Heart right ventricle (tissue), 16 donors: ENCODE results near the gene OR14A16. TPM values are rescaled to one million over a fixed set of nuclear protein-coding genes. Genes with fewer than 3 reads are reported as not detected.

Experiments used
- ATAC-seq, 8 donors: fragments of 200-7000 bp; cut with Tn5 transposase; one replicate each; pipeline ENCODE4 v1.9.1; 2020; ENCODE audit warnings: mild to moderate bottlenecking in 8 of 8, moderate library complexity in 8 of 8, moderate number of reproducible peaks in 1 of 8
- DNase-seq, 2 donors: peaks; one replicate each; pipeline ENCODE4 v3.0.0-alpha.2; 2020
- H3K27ac ChIP-seq, 10 donors: fragments of 200-600 bp; sonication (generic) in 2 of 10; one replicate each; pipeline versions ENCODE4 v1.5.0 to v1.8.0; 2020 to 2022; ENCODE audit warnings: mild to moderate bottlenecking in 3 of 10
- H3K27me3 ChIP-seq, 7 donors: fragments of 200-600 bp; one replicate each; pipeline ENCODE4 v1.8.0; 2021 to 2022; ENCODE audit warnings: mild to moderate bottlenecking in 2 of 7
- H3K36me3 ChIP-seq, 9 donors: fragments of 200-600 bp; sonication (generic) in 1 of 9; one replicate each; pipeline versions ENCODE4 v1.5.0 to v1.8.0; 2020 to 2022; ENCODE audit warnings: mild to moderate bottlenecking in 2 of 9
- H3K4me1 ChIP-seq, 9 donors: fragments of 200-600 bp; sonication (generic) in 1 of 9; one replicate each; pipeline versions ENCODE4 v1.5.0 to v1.8.0; 2020 to 2022; ENCODE audit warnings: mild to moderate bottlenecking in 4 of 9
- H3K4me3 ChIP-seq, 10 donors: fragments of 200-600 bp; sonication (generic) in 2 of 10; one replicate each; pipeline versions ENCODE4 v1.5.0 to v1.8.0; 2020 to 2022; ENCODE audit warnings: mild to moderate bottlenecking in 7 of 10, moderate library complexity in 2 of 10
- H3K9me3 ChIP-seq, 11 donors: fragments of 200-600 bp in 10 of 11; sonication (generic) in 2 of 11; one replicate each; pipeline versions ENCODE4 v1.5.0 to v1.8.0; 2013 to 2022; ENCODE audit warnings: mild to moderate bottlenecking in 2 of 11, control low read depth in 1 of 11, moderate library complexity in 1 of 11
- CTCF ChIP-seq, 9 donors: fragments of 200-600 bp; sonication (generic) in 2 of 9; IDR thresholded peaks; one replicate each; pipeline versions ENCODE4 v1.5.0 to v1.8.0; 2021 to 2022; ENCODE audit warnings: antibody characterized with exemption in 9 of 9, mild to moderate bottlenecking in 5 of 9, moderate library complexity in 1 of 9
- WGBS, 2 donors: extraction: QIAGEN DNeasy Blood & Tissue Kit; methylation state at CpG; one replicate each; pipeline ENCODE4 v1.1.7; 2013; ENCODE audit warnings: inconsistent platforms in 1 of 2; 5-methylcytosine and 5-hydroxymethylcytosine counted together
- intact Hi-C, 10 donors: fragments of 100-400 bp; cut with DNase I; formaldehyde crosslinking; loops; one replicate each; pipeline versions ENCODE4 v1.11.1 to v1.14.2; 2022
- polyA plus RNA-seq, 2 donors: library from polyadenylated mRNA; stranded (reverse); fragments of 200-250 nt; gene quantifications; one replicate each; pipeline ENCODE4 v1.2.3, GENCODE V29; 2013
- total RNA-seq, 10 donors: library from RNA; stranded (reverse); fragmentation: NEBNext Ultra II Directional in 3 of 10; extraction: Animal tissue kit (Norgen Biotek cat#: 25700) in 3 of 10; gene quantifications; one replicate each; pipeline versions ENCODE4 v1.2.1 to v1.2.4, GENCODE V29; 2021 to 2023
- donor health status: Arrhythmogenic right ventricular cardiomyopathy.
- donor health status: ischemic (EF 13 %, LVEDD 7.1; RV severe dilation, severe dysfunction).
- donor health status: healthy with polysubstance abuse.
- donor health status: DM: no; HTN: yes; CAD: no.
- donor health status: DM: no; HTN: no; CAD: no.
- donor health status: ischemic (EF 25% LVEDD 6.9; RV normal size, moderate dysfunction).
- donor health status: ischemic (EF 25% LVEDD 5.7; RV mildly dilated, moderate dysfunction).
- donor health status: healthy.
- donor health status: DM: yes; HTN: yes; CAD: no.
- donor health status: Ischemic cardiomyopathy.
- donor health status: ischemic (EF 35%, LVEDD 5.7; RV mildly dilated, moderate dysfunction).
- donor health status: nonischemic (EF 11% LVEDD 7.7; RV severe dilation, severe dysfunction).
- donor health status: DM: yes; HTN: yes; CAD: no.
- donor health status: PGD.
- donor health status: ischemic (EF 29% LVEDD 5.4; RV normal size, mild dysfunction).
- donor health status: nonischemic (EF 23%, LVEDD 6.1; RV moderate dilation, normal function).

Gene OR14A16
- total and polyA plus RNA-seq, 12 donors, result not detected

- H3K4me3 ChIP-seq, result no peak overlapping the region
- DNase-seq (no peak), ATAC-seq (no peak)
- no peaks in the 10 kb centered on the region for H3K36me3 ChIP-seq
- no peaks in the 10 kb centered on the region for H3K4me1 ChIP-seq
- 81 to 82% methylated on average over 2 of the region's 2 CpGs for WGBS, 2 donors
- no peak overlapping the region for H3K27ac ChIP-seq
- no peaks in the 10 kb centered on the region for H3K27me3 ChIP-seq
- H3K9me3 ChIP-seq, result no peaks in the 10 kb centered on the region
- intact Hi-C loops, result no loop called here
- no peak for TF ChIP-seq CTCF (IDR thresholded peaks at IDR 0.05)
Measured at GRCh38 chr1:247843411-247843810, 19.5 kb upstream of the OR14A16 start.

- no peak for TF ChIP-seq CTCF (IDR thresholded peaks at IDR 0.05)
- no peaks in the 10 kb centered on the region for H3K9me3 ChIP-seq
- H3K27ac ChIP-seq, result no peak within 1 kb of the TSS
- 84 to 86% methylated on average over 2 of the region's 2 CpGs for WGBS, 2 donors
- no peaks in the 10 kb centered on the region for H3K36me3 ChIP-seq
- DNase-seq (no peak), ATAC-seq (no peak)
- no peaks in the 10 kb centered on the region for H3K4me1 ChIP-seq
- intact Hi-C loops, result no loop called here
- H3K4me3 ChIP-seq, result no peak within 1 kb of the TSS
- H3K27me3 ChIP-seq, result no peaks in the 10 kb centered on the region
Measured at GRCh38 chr1:247841796-247842195, 17.9 kb upstream of the OR14A16 start, which contains the start of gene OR11L1. Gene OR11L1 (minus strand): TSS chr1:247841896. CDS start chr1:247841896, 0 bp downstream.

- no peak for DNase-seq
- no peak for ATAC-seq
- Histone ChIP-seq H3K27ac (no peak overlapping the region), H3K36me3 (no peaks in the 10 kb centered on the region), H3K4me1 (no peaks in the 10 kb centered on the region), H3K27me3 (no peaks in the 10 kb centered on the region), H3K9me3 (no peaks in the 10 kb centered on the region), H3K4me3 (no peak overlapping the region)
- no peak for TF ChIP-seq CTCF (IDR thresholded peaks at IDR 0.05)
- intact Hi-C loops, result no loop called here
- WGBS, 2 donors, result 80 to 91% methylated on average over 2 of the region's 2 CpGs
Measured at GRCh38 chr1:247840818-247841217, 16.9 kb upstream of the OR14A16 start.

GRCh38 chr1:247833601-247834000 lies 9.7 kb upstream of the OR14A16 start:
- no peak for TF ChIP-seq CTCF (IDR thresholded peaks at IDR 0.05)
- intact Hi-C loops, result no loop called here
- Histone ChIP-seq H3K9me3 (no peaks in the 10 kb centered on the region), H3K4me3 (no peak overlapping the region), H3K27me3 (no peaks in the 10 kb centered on the region), H3K4me1 (no peaks in the 10 kb centered on the region), H3K36me3 (no peaks in the 10 kb centered on the region), H3K27ac (no peak overlapping the region)
- no peak for DNase-seq
- ATAC-seq, result no peak
- WGBS, 2 donors, result 65 to 66% methylated on average over 6 of the region's 6 CpGs
